Activated CD8-positive, alpha-beta memory T cell treated with anti-CD3 and anti-CD28 coated beads, Interleukin-2, amount 50 U/mL, for 1 hour (primary cell): ENCODE results near the gene F11.
"Not testable (repeated sequence)": the region's sequence is repeated elsewhere in the genome, so short reads cannot be mapped to it uniquely, and the experiment has no call there.

Experiments
- DNase-seq: peaks from one replicate; pipeline ENCODE4 v3.0.0-alpha.2; 2020; ENCODE audit errors: extremely low read depth

The F11 gene

GRCh38 chr4:186249785-186250754, 15.9 kb upstream of the F11 start:
- no peak for DNase-seq

GRCh38 chr4:186250760-186251159, 15.2 kb upstream of the F11 start:
- no peak for DNase-seq

DNA sequence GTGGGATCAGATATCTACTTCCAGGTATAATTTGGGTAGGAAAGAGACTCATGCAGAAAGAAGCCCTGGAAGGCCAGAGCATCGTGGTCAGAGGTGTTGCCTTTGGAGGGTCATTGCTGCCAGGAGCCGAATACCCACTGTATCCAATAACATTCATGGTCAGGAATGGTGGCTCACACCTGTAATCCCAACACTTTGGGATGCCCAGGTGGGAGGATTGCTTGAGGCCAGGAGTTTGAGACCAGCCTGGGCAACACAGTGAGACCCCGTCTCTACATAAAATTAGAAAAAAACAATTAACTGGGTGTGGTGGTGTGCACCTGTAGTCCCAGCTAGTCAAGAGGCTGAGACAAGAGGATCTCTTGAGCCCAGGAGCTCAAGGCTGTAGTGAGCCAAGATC, 10.9 kb upstream of the F11 start:
- DNase-seq: no peak

- no peak for DNase-seq
These were observed 7.7 kb upstream of the F11 start for GRCh38 chr4:186258216-186258811.

DNA sequence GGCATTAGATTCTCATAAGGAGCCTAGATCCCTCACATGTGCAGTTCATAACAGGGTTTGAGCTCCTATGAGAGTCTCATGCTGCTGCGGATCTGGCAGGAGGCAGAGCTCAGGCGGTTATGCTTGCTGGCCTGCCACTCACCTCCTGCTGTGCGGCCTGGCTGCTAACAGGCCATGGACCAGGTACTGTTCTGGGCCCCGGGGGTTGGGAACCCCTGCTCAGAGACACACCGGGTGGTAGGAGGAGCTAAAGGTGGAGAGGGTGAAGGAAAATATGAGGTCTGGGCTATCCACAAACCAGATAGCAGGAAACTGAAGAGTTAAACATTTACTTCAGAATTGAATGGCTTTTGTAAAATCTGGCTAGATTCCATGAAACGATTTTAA, 5.9 kb upstream of the F11 start:
- no peak for DNase-seq

GRCh38 chr4:186260504-186261448, 5.2 kb upstream of the F11 start:
- DNase-seq: no peak

GRCh38 chr4:186264660-186265059, 1.3 kb upstream of the F11 start:
- no peak for DNase-seq

DNA sequence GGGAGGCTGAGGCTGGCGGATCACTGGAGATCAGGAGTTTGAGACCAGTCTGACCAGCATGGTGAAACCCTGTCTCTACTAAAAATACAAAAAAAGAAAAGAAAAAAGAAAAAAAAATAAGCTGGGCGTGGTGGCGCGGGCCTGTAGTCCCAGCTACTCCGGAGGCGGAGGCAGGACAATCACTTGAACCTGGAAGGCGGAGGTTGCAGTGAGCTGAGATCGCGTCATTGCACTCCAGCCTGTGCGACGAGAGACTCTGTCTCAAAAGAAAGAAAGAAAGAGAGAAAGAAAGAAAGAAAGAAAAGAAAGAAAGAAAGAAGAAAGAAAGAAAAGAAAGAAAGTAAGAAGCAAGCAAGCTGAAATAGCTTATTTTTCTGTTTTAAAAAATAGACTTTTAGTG, 739 bp upstream of the F11 start:
- DNase-seq: not testable (repeated sequence)

- no peak for DNase-seq
These were observed 904 bp downstream of the F11 start for GRCh38 chr4:186266729-186267456.

DNA sequence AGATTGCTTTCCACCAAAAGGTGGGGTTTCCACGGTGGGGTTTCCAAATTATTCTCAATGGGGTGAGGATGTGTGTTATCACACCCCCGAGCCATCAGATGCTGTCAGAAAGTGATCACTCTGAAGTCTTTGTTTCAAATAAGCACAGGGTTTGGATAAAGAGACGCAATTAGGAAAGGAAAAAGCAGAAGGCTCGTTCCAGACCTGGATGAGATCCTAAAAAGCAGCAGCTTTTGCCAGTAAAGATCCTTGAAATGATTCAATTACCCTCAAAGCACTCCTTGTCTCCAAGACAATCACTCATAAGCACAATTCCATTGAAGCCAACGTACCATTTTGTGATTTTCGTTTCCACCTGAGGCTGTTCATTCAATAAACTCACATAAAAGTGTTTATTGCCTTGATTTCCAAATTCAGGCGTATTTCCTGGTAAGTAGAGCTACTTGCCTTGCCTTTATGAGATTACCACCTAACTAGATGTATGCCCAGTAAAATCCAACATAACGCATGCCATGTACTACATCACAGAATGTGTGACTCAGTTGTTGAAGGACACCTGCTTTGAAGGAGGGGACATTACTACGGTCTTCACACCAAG, 5.2 kb downstream of the F11 start:
- DNase-seq: no peak

DNA sequence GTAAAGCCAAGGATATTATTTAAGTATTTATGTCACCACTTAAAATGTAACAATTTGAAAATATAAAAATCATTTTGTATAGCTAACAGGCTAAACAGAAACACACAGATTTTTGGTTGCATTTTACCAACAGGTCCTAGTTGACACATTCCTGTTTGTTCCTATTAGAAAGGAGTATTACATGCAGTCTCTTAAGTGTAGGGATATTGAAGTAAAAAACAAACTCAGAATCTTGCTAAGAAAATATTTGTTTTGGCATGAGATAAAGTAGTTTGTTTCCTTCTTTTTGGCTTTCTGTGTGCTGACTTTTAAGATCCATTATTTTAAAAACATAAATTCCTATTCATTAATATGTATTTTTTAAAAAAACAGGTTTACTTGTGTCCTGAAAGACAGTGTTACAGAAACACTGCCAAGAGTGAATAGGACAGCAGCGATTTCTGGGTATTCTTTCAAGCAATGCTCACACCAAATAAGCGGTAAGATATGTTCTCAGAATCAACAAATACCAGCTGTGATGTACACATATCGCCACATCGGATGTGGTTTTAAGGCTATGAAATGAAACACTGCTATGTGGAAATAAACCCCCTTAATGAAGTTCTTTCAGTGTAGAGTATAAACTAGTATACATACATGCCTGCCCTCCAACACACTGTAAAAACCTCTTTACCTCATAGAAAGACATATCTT, 6.9 kb downstream of the F11 start:
- no peak for DNase-seq

GRCh38 chr4:186273392-186273789, 7.4 kb downstream of the F11 start:
- not testable (repeated sequence) for DNase-seq

- DNase-seq: no peak
These were observed 17.3 kb downstream of the F11 start for GRCh38 chr4:186283311-186283710.

- no peak for DNase-seq
These were observed 19.2 kb downstream of the F11 start for GRCh38 chr4:186285147-186285546.

DNA sequence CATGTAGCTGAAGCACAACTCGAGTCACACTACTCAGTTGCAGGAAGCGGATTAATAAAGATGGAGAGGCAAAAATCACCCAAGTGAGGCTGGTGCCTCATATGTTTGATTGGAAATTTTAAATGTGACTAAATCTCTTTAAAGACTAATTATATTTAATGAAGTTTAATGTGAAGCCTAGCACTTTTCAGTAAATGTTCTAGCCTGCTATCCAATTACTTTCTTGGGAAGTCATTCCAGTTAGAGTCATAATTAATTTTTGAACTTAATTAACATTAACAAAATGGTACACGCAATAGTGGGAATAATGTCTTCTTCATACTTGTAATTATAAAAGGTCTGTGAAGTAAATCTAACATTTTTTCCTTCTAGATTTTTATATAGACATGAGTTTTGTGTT, 20.6 kb downstream of the F11 start:
- no peak for DNase-seq

GRCh38 chr4:186291256-186291890, 25.4 kb downstream of the F11 start:
- no peak for DNase-seq

DNA sequence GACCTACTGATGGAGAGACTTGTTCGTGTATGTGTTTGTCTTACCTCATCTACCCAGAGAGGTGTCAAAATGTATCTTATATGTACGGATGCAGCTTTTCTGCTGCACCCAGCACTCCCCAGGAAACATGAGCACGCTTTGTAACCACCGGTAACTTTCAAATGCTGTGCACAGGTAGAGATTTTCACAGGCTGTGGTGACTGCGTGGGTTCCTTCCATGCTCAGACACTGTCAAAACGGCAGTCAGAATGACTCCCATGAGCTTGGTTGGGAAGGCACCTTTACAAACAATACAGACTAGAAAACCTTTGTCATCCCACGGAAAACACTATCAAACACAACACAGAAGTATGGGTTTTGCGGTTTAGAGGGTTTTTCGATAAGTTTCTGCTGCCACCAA, 28.2 kb downstream of the F11 start:
- no peak for DNase-seq

DNA sequence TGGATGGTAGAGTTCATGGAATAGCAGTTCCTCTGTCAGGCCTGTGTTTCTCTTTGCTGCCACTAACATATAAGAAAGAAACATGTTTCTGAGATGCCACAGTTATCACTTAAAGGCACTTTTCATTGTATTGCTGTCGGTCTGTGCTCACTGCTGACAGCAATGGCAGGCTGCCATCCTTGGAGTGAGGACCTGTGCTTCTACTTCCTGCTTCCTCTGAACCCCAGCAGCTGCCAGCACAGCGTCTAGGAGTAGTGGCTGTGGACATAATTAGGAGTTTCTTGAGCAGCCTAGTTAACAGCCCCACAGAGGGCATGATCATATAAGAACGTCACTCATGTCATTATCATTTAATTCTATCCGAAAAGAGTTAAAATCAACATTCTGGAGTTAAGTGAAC, 30.5 kb downstream of the F11 start:
- no peak for DNase-seq

DNA sequence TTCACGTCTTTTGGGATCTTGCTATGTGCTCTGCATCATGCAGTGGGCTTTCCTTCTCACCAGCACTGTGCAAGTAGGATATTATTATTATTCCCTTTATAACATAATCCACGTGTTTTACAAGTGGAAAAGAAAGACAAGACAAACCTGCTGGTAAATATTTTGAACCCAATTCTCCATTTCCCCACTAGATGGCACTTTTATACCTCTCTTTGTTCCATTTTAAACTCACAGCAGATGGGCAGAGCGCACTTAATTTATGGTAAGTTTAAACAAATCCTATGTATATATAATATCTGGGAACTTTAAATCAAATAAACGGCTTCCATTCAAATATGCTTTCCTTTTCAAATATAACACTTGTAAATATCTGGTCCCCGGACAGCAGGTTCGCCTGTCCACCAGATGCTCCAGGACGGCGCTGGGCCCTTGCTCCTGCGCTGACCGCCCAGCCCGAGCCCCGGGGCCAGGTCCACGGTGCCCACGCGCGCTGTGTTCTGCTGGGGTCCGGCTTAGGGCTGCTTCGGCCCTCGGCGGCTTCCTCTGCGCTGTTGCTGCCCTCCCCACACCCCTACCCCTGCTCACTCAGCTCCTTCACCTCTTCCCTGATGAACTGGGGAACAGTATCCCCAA, 31.1 kb downstream of the F11 start:
- no peak for DNase-seq
